DOHH2 (cell line): ENCODE results near the gene NSG2.

Experiments used
- CTCF ChIP-seq: fragments of 200-600 bp; sonication (generic); IDR thresholded peaks from one replicate; pipeline ENCODE4 v1.5.1; 2014; ENCODE audit warnings: antibody characterized with exemption, mild to moderate bottlenecking, low read depth, low read length; ENCODE audit not compliant: poor library complexity, severe bottlenecking
- EZH2phosphoT487 ChIP-seq: fragments of 200-600 bp; sonication (generic); IDR thresholded peaks from 2 replicates; pipeline ENCODE4 v1.6.1; 2017; ENCODE audit warnings: borderline replicate concordance, mild to moderate bottlenecking, antibody characterized with exemption, low read length, moderate library complexity, mixed read lengths

DNA sequence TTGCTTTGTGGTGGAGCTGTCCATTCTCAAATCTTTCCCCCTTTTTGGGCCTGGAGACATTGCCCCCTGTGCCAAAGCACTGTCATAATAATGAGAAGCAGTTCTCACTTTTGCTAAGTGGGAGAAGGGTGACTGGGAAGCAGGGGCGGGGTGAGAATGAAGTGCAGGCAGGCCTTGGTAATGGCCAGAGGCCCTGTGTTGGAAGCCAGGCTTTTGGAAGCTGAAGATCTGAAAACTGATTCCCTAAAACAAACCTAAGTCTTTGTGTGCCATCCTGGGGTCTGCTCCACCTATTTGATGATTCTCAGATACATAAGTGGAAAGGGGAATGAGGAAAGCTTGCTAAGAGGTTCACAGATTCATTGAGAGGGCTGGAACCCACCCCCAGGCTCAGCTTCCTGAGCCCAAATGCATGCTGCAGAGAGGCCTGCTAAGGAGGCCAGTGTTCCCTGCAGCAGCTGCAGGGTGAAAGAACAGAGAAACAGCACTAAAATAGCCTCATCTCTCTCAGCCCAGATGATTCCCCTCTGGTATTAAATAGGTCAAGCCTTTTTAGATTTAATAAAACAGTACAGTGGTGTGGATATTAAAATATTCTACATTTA lies 75.0 kb downstream of the NSG2 start:
- TF ChIP-seq CTCF = no peak
- TF ChIP-seq EZH2phosphoT487 = no peak
